Thoracic aorta (tissue), 2 donors: ENCODE data around the gene TIAM2. TPM values are rescaled to one million over a fixed set of nuclear protein-coding genes. Genes with fewer than 3 reads are reported as not detected.

ENCODE experiments used
- ATAC-seq: fragments of 150-250 bp; one replicate; pipeline ENCODE4 v1.8.0; 2017; ENCODE audit warnings: low read depth; ENCODE audit not compliant: insufficient number of reproducible peaks, low FRiP score
- DNase-seq: peaks from one replicate; pipeline ENCODE4 v3.0.0-alpha.2; 2020; ENCODE audit warnings: low spot score
- H3K27ac ChIP-seq, 2 donors: fragments of 200-600 bp; sonication (generic); 1 replicate in 1 of 2; 2 replicates in 1 of 2; pipeline ENCODE4 v1.5.1; 2016; ENCODE audit warnings: mild to moderate bottlenecking in 2 of 2, moderate library complexity in 2 of 2
- H3K27me3 ChIP-seq: fragments of 200-600 bp; sonication (generic); replicated peaks from 2 replicates; pipeline ENCODE4 v1.6.0; 2016; ENCODE audit warnings: mild to moderate bottlenecking; ENCODE audit not compliant: insufficient read depth
- H3K36me3 ChIP-seq: fragments of 200-600 bp; sonication (generic); one replicate; pipeline ENCODE4 v1.5.1; 2016
- H3K4me1 ChIP-seq, 2 donors: fragments of 200-600 bp; sonication (generic); 1 replicate in 1 of 2; 2 replicates in 1 of 2; pipeline versions ENCODE4 v1.5.1 to v1.6.0; 2016; ENCODE audit warnings: low read depth in 2 of 2, mild to moderate bottlenecking in 1 of 2; ENCODE audit not compliant: control insufficient read depth in 1 of 2
- H3K4me3 ChIP-seq: fragments of 200-600 bp; sonication (generic); 2 replicates; pipeline ENCODE4 v1.5.1; 2016; ENCODE audit warnings: mild to moderate bottlenecking
- H3K9me3 ChIP-seq: fragments of 200-600 bp; sonication (generic); 2 replicates; pipeline ENCODE4 v1.5.1; 2016
- CTCF ChIP-seq: fragments of 200-600 bp; sonication (generic); IDR thresholded peaks from one replicate; pipeline ENCODE4 v1.5.1; 2019; ENCODE audit warnings: antibody characterized with exemption
- total RNA-seq, 2 donors: library from RNA; depleted of rRNA; stranded (reverse); fragments of >200 nt; gene quantifications; one replicate each; pipeline versions ENCODE4 v1.1.0 to v1.2.3, GENCODE V29; 2016

Gene TIAM2
- total RNA-seq, 2 donors from 2014 or later = 17.8 to 22.1 TPM

DNA sequence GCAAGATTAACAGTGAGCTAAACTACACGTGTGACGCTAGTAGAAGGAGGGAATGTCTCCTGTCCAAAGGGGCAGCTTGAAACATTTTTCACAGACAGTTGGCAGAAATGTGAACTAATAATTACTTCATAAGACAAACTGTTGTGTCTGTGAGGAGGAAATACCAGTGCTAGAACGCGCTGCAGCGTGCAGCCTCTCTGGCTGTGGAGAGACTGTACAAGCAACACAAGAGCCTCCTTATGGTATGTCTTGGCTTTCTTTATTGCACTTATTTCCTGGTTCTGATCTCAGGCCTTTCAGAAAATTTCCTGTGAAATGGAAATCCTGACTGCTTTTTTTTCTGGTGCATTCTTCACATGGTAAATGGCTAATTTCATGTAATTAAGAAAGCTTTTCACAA lies 25.3 kb upstream of the TIAM2 start:
- Histone ChIP-seq H3K4me1 (no peaks in the 10 kb centered on the region), H3K27ac (no peak overlapping the region), H3K36me3 (no peaks in the 10 kb centered on the region), H3K27me3 (no peaks in the 10 kb centered on the region), H3K4me3 (no peak overlapping the region), H3K9me3 (no peaks in the 10 kb centered on the region)
- no peak for TF ChIP-seq CTCF
- DNase-seq (no peak), ATAC-seq (no peak)

GRCh38 chr6:154974485-154975149 lies 20.5 kb upstream of the TIAM2 start:
- Histone ChIP-seq H3K4me1 (no peaks in the 10 kb centered on the region), H3K9me3 (no peaks in the 10 kb centered on the region), H3K4me3 (no peak overlapping the region), H3K36me3 (no peaks in the 10 kb centered on the region), H3K27me3 (no peaks in the 10 kb centered on the region), H3K27ac (no peak overlapping the region)
- no peak for ATAC-seq
- TF ChIP-seq CTCF = no peak
- no peak for DNase-seq

- no peak overlapping the region for H3K4me3 ChIP-seq
- no peak for DNase-seq
- no peak for ATAC-seq
- no peak overlapping the region for H3K27ac ChIP-seq
- no peaks in the 10 kb centered on the region for H3K9me3 ChIP-seq
- no peaks in the 10 kb centered on the region for H3K27me3 ChIP-seq
- H3K4me1 ChIP-seq = no peaks in the 10 kb centered on the region
- no peak for TF ChIP-seq CTCF
- H3K36me3 ChIP-seq = no peaks in the 10 kb centered on the region
Observed at GRCh38 chr6:154977588-154977987, 17.5 kb upstream of the TIAM2 start.

- Histone ChIP-seq H3K36me3 (no peaks in the 10 kb centered on the region), H3K9me3 (no peaks in the 10 kb centered on the region), H3K4me1 (no peaks in the 10 kb centered on the region), H3K4me3 (no peak overlapping the region), H3K27ac (no peak overlapping the region), H3K27me3 (no peaks in the 10 kb centered on the region)
- ATAC-seq = no peak
- TF ChIP-seq CTCF = no peak
- DNase-seq = no peak
Observed at GRCh38 chr6:154980273-154981078, 14.6 kb upstream of the TIAM2 start.

DNA sequence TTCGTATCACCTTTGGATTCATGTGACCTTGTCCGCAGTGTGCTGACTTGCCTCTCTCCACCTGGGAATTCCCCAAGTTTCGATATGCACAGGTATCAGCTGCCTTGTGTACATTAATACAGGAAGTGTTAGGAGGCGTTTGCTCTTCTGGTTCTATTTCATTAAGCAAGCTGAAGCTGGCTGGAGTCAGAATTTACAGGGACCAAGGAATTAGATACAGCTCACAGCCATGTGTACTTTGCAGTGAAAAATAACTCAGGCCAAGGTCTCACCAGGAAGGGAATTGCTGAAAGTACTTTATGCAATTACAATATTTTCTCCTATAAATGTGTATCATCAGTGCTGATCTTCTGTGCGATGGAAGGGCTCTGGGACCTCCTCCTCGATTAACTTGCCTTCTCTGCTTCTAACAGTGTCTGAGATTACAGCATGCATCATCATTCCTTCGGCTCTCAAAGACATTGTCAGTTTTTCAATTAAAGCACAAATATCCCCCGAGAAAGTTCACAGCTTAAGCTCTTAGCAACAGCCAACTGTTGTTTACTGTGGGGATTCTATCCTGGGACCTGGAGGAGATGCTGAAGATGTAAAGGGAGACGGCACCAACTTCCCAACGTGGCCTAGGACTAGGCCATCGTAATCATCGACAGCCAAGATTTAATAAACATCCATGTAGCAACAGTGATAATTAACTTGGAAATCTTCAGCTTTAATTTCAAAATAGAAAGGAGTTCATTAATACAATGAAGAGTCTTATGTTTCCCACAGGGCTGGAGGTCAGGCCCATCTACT lies 13.8 kb upstream of the TIAM2 start:
- Histone ChIP-seq H3K36me3 (no peaks in the 10 kb centered on the region), H3K9me3 (no peaks in the 10 kb centered on the region), H3K27me3 (no peaks in the 10 kb centered on the region), H3K4me1 (no peaks in the 10 kb centered on the region), H3K4me3 (no peak overlapping the region), H3K27ac (no peak overlapping the region)
- no peak for ATAC-seq
- TF ChIP-seq CTCF = no peak
- DNase-seq = no peak
